Panc1 (cell line): Measurements from ENCODE around the gene CSNK1G2. TPM values are rescaled to one million over a fixed set of nuclear protein-coding genes. Genes with fewer than 3 reads are reported as not detected.
A peak's percentile ranks its signal among the peaks of the same experiment; 100 is the strongest.

Experiments
- ATAC-seq: fragments of 200-7000 bp; cut with Tn5 transposase; 2 replicates; pipeline ENCODE4 v1.9.1; 2020; ENCODE audit warnings: mild to moderate bottlenecking, moderate library complexity
- BruUV-seq: library from RNA; stranded (reverse); fragments of 400-500 nt; replicated peaks from 2 replicates; lab custom pipeline; 2021; lab: Mats Ljungman, UMichigan
- CTCF ChIA-PET: fragments of 300-600 bp; sonication (Branson Sonifier 250); formaldehyde crosslinking; loops from one replicate; lab custom pipeline; 2022; ENCODE audit warnings: antibody characterized with exemption; lab: Charles Lee
- POLR2A ChIA-PET: fragments of 300-600 bp; sonication (Branson Sonifier 250); formaldehyde crosslinking; loops from one replicate; lab custom pipeline; 2022; ENCODE audit warnings: antibody characterized with exemption; lab: Charles Lee
- DNase-seq: peaks from one replicate; pipeline ENCODE4 v3.0.0-alpha.2; 2010; ENCODE audit warnings: low read depth, low spot score
- H3K27ac ChIP-seq: 2 replicates; pipeline ENCODE4 v1.5.1; 2011; ENCODE audit warnings: mild to moderate bottlenecking, low read length, inconsistent platforms
- H3K27me3 ChIP-seq: fragments of 200-500 bp; sonication (Bioruptor generic); 2 replicates; pipeline ENCODE4 v1.6.0; 2014; ENCODE audit warnings: low read length, inconsistent platforms; ENCODE audit not compliant: control insufficient read depth, insufficient read depth
- H3K36me3 ChIP-seq: fragments of 200-500 bp; sonication (Bioruptor generic); 2 replicates; pipeline ENCODE4 v1.5.1; 2014; ENCODE audit warnings: inconsistent platforms, mild to moderate bottlenecking, low read length, moderate library complexity; ENCODE audit not compliant: control insufficient read depth, insufficient read depth
- H3K4me1 ChIP-seq: 2 replicates; pipeline ENCODE4 v1.5.1; 2011; ENCODE audit warnings: inconsistent platforms, mild to moderate bottlenecking, low read length, moderate library complexity; ENCODE audit not compliant: control insufficient read depth, insufficient read depth
- H3K4me3 ChIP-seq, 2 experiments: 2 replicates each; pipeline ENCODE4 v1.5.1; 2011 to 2012; ENCODE audit warnings: low read depth in 2 of 2, low read length in 2 of 2, mild to moderate bottlenecking in 2 of 2, inconsistent platforms in 1 of 2, moderate library complexity in 1 of 2
- H3K9me3 ChIP-seq: fragments of 200-500 bp; sonication (Bioruptor generic); 2 replicates; pipeline ENCODE4 v1.5.1; 2014; ENCODE audit warnings: low read depth, mild to moderate bottlenecking, inconsistent platforms, low read length, moderate library complexity; ENCODE audit not compliant: control insufficient read depth, insufficient read depth
- CTCF ChIP-seq: fragments of 450-650 bp; IDR thresholded peaks from 2 replicates; pipeline ENCODE4 v1.5.1; 2017; ENCODE audit warnings: mild to moderate bottlenecking
- POLR2AphosphoS5 ChIP-seq: IDR thresholded peaks from 2 replicates; pipeline ENCODE4 v1.6.1; 2012; ENCODE audit warnings: mild to moderate bottlenecking, low read depth, low read length, moderate library complexity
- REST ChIP-seq, 2 experiments: IDR thresholded peaks; 2 replicates each; pipeline ENCODE4 v1.6.1; 2011 to 2012; ENCODE audit warnings: low read depth in 2 of 2, control low read depth in 1 of 2, low read length in 1 of 2, mild to moderate bottlenecking in 1 of 2, moderate library complexity in 1 of 2; ENCODE audit not compliant: insufficient read depth in 1 of 2
- SIN3A ChIP-seq: IDR thresholded peaks from 2 replicates; pipeline ENCODE4 v1.6.1; 2012; ENCODE audit warnings: low read depth, mild to moderate bottlenecking, low read length, moderate library complexity, borderline replicate concordance; ENCODE audit not compliant: insufficient read depth
- TCF7L2 ChIP-seq: IDR thresholded peaks from 2 replicates; pipeline ENCODE4 v1.6.1; 2011; ENCODE audit warnings: mild to moderate bottlenecking, low read depth, low read length, inconsistent platforms
- in situ Hi-C: cut with HindIII; loops from 2 replicates; pipeline ENCODE4 v1.10.0; 2016; ENCODE audit warnings: low sequenced_read_pairs, low pct_unique_long_range_greater_than_20kb
- intact Hi-C: fragments of 100-400 bp; cut with micrococcal nuclease; formaldehyde crosslinking; loops from one replicate; pipeline ENCODE4 v1.10.0; 2022; ENCODE audit not compliant: unreplicated experiment
- total RNA-seq: library from RNA; stranded (reverse); gene quantifications from one replicate; pipeline ENCODE4 v1.2.1, GENCODE V29; 2021; ENCODE audit not compliant: unreplicated experiment

CSNK1G2 gene
- total RNA-seq, 1 experiment from 2014 or later = 65.8 TPM

GRCh38 chr19:1989513-1990229, 48.7 kb downstream of the CSNK1G2 start:
- no peaks in the 10 kb centered on the region for H3K4me1 ChIP-seq

More at GRCh38 chr19:1989513-1990229, 48.7 kb downstream of the CSNK1G2 start:
- BruUV-seq = no TSS peak
- in situ Hi-C loops (no loop called here), intact Hi-C loops (no loop called here)
- ChIA-PET POLR2A (no interaction called here), CTCF (interaction anchor here (0.6 kb wide), 1 partner anchor 144 kb away, joined by 3 read pairs; no protein-coding TSS in a partner anchor)
- Histone ChIP-seq H3K27ac (no peak overlapping the region), H3K27me3 (no peaks in the 10 kb centered on the region), H3K9me3 (no peaks in the 10 kb centered on the region), H3K36me3 (no peaks in the 10 kb centered on the region), H3K4me3 (no peak overlapping the region)
- DNase-seq (no peak), ATAC-seq (0 out of 2 replicates have a peak, but pooled peaks have one; percentile 9)
- TF ChIP-seq TCF7L2 (no peak), POLR2AphosphoS5 (no peak), SIN3A (no peak), REST (IDR thresholded peaks at IDR 0.05; ENCODE audit: insufficient read depth in 1 of 2, low read depth in 2 of 2, low read length in 1 of 2) (no peak), CTCF (no peak)
